SHP77 treated with DMSO at 0.1 percent for 48 hours (cell line): ENCODE measurements around the gene ACBD4.

Experiments
- DNase-seq: peaks from one replicate; lab custom pipeline; 2025; lab: John Stamatoyannopoulos, UW

ACBD4 gene

DNA sequence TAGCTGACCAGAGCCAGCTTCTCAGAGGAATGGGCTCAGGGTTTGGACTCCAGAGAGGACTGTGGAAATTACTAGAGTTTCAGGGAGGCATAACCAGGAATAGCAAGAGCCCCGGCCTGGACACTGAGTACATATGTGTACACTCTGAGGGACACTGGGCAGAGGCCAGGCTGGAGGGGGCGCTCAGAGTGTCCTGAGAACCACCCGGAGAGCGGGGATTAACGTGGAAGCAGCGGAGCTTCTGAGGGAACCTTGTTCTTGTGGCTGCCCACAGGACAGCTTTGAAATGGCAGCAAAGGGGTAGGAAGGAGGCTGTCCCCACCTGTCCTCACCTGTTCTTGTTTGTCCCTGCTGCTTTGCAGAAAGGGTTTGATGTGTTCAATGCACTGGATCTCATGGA lies 31.0 kb upstream of the ACBD4 start:
- no peak for DNase-seq

DNA sequence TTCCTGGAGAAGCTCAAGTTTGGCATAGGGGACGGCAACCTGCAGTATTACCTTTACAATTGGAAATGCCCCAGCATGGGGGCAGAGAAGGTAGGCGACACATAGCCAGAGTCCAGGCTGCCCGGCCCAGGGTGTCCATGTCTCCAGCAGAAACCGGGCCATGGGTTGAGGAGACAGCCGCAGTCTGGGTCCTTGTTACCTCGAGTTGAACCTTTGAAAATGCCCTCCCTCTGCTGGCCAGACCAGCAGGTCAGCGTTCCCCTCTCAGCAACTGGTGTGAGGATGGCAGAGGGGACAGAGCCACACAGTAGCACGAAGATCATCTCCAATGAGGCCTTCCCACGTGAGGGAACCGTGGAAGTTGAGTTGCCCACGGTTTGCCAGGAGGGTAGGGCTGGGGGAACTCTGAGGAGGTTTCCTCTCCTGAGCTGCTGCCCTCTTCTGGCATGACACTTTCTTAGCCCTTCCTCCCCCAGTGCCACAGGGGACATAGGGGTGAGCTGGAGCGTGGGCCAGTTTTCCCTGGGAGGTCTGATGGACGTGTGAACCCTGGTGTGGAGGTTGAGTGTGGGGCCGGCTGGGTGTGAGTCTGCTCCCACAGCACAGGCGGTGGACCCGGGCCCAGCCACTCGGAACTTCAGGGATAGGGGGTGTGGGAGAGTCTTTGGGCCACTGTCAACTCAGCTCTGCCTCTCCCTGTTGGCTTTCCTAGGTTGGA lies 30.4 kb upstream of the ACBD4 start:
- no peak for DNase-seq

DNA sequence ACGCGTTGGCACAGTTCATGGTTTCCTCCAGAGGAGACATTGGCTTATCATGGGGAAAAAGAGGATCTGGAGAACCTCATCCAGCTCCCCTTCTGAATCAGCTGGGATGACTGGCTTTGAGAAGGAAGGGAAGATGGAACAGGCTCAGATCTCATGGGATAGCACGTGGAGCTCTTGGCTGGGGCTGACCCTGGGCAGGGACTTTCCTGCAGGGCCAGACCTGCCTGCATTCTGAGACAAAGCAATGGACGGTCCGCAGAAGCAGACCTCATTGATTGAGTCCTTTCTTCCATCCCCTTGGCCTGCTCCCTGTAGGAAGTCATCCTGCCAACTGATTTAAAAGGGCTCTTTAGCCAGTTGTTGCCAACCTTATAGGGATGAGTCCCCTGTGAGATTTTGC lies 29.4 kb upstream of the ACBD4 start:
- DNase-seq: no peak

- DNase-seq: no peak
Measured at GRCh38 chr17:45106582-45106981, 28.9 kb upstream of the ACBD4 start.

- no peak for DNase-seq
Measured at GRCh38 chr17:45107293-45108010, 28.0 kb upstream of the ACBD4 start.

DNA sequence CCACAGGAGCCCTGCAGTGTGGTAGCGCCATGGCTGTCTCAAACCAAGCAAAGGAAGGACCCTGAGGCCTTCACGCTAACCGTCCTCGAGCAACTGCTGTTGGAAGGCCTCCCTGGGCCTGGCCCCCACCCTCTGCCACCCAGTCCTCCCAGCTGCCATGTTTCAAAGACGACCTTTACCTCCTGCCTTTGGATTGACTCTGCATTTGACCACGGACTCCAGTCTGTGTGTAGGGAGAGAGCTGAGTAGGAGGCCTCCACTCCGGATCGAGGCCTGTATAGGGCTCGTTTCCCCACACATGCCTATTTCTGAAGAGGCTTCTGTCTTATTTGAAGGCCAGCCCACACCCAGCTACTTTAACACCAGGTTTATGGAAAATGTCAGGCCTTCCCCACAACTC lies 27.4 kb upstream of the ACBD4 start:
- no peak for DNase-seq

DNA sequence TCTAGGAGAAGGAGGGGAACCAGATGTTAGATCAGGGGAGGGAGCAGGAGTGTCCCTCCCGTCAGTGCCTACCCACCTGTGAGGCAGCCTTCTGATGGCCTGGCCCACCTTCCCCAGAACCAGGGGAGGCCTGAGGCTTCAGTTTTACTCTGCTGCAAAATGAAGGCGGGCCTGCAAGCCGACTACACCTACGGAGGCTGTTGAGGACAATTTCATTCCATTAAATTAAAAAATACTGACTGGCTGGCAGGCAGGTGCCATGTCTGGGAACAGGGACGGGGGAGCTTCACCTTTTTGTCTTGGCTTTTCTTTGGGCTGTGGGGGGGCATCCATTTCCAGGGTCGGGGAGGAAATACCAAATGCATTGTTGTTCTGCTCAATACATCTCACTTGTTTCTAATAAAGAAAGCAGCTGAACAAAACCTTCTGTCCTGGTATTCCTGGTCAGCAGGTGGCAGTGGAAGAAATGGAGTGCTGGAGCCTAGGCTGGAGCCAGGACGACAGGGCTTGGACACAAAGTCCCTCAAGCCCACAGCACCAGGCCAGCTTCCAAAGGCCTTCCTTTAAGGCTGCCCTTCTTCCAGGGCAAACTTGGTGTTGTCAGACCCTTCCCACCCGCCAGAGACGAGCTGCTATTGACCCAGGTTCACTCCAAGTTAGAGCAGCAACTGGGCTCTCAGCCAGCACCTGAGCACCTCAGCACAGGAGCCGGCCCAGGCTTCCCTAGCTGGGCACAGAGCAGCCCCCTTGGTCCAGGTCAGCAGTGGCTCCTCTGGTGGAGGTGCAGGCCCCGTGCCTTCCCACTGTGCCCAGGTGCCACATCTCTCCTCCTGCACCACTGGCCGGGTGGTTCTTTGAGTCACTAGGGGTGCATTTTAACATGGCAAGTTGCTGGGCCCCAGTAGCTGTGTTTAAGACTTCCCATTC lies 26.6 kb upstream of the ACBD4 start:
- no peak for DNase-seq

DNA sequence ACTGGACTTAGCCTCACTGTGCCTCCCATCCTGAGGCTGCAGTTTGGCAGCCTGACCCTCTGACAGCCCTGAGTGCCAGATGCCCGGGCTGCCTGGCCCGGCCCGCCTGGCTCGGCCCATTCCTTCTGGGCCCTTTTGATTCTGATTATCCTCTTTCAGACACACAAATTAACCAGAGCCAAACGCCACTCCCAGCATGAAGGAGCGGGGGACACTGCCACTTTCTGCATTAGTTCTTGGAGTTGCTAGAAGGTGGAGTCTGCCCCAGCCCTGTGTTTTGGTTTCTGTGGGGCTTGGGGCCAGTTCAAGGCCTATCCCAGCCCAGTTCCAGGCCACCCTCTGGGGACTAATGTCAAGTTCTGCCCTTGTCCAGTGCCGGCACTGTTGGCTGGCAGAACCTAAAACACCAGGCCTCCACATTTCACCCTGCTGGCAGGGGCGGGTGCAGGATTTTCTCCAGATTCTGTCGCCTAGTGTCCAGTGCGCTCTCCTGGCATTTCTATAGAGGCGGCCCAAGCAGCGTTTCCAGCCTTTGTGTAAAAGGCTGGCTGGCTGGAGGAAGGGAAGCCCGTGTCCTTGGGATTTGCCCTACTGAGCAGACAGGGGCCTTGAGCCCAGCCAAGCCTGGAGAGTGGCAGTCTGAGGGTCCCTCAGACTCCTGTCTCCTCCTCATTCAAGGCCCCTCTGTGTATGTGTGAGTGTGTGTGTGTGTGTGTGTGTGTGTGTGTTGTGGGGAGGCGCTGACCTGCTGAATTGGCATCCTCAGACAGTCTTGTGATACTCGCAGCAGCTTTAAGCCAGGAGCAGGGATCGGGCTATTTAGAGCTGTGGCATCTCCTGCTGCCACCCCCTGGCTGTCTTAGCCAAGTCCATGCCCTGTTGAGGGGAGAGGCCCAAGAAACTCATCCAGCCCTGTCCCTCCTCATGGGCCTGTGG lies 24.5 kb upstream of the ACBD4 start:
- DNase-seq: no peak

- DNase-seq: no peak
Measured at GRCh38 chr17:45111850-45112249, 23.6 kb upstream of the ACBD4 start.

GRCh38 chr17:45112559-45113423 lies 22.7 kb upstream of the ACBD4 start:
- DNase-seq: no peak

- DNase-seq: no peak
Measured at GRCh38 chr17:45113424-45113754, 22.1 kb upstream of the ACBD4 start.

- no peak for DNase-seq
Measured at GRCh38 chr17:45114117-45114932, 21.2 kb upstream of the ACBD4 start.

- DNase-seq: no peak
Measured at GRCh38 chr17:45115015-45115625, 20.4 kb upstream of the ACBD4 start.

DNA sequence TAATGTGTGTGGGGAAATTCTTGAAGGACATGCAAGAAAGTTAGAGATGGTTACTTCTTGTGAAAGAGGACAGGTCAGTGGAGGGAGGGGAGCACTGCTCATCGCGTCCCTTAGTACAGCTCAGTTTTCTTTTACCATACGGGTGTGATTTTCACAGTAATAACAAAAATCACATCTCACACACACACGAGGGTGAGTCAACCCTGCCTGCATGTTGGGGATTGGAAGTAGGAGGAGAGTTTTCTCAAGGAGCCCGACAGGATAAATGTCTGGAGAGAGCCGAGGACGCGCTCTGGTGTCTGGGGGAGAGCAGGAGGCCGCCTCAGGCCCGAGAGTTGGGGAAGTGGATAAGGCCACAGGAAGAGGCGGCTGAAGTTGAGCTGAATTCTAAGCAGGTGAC lies 19.6 kb upstream of the ACBD4 start:
- DNase-seq: no peak

DNA sequence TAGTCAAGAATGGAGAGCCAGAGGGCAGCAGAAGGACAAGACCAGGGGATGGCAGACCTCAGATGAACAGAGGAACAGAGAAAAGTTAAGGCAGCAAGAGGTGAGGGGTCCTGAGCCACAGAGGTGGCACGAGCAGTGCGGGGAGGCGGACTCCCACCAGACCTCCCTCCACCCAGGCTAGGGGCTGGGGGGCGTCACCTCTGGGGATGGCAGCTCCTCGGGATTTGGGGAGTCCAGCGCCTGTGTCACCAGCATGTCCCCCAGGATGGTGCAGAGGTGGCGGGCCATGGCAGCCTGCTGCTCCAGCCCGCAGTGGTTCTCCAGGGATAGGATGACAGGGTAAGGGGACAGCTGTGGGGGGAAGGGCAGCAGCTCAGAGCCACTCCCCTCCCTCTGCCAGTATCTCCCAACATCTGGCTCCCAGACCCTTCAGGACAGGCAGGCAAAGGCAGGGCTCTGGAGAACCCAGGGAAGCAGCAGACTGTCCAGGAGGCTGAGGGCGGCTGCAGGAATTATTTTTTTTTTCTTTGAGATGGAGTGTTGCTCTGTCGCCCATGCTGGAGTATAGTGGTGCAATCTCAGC lies 19.0 kb upstream of the ACBD4 start:
- no peak for DNase-seq

DNA sequence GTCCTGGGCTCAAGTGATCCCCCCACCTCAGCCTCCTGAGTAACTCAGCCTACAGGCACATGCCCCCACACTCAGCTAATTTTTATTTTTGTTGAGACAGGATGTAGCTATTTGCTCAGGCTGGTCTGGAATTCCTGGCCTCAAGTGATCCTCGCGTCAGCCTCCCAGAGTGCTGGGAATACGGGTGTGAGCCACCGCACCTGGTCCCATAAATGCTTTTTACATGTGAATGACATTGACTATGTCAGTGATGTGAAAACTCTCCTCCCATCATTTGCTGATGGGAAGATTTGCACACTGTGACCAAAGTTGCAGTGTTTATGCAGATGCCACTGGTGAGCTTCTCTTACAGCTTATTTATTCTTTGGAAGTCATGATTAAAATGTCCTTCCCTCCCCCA lies 18.2 kb upstream of the ACBD4 start:
- DNase-seq: no peak

- no peak for DNase-seq
Measured at GRCh38 chr17:45117848-45118646, 17.4 kb upstream of the ACBD4 start.

DNA sequence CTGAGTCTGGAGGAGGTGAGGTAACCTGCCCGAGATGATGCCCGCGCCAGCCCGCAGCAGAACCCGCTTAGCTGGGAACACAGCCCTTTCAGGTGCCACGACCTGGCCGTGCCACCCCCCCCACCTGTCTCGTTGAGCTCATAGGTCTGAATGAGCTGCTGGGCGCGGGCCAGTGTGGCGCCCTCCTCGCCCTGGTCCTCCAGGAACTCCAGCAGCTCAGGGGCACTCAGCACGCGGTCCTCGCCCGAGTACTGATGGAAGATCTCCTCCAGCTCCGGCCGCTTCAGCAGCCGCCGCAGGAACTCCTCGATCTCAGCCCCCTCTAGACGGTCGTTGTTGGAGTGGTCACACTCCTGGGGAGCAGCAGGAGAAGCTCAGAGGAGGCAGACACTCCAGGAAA lies 16.8 kb upstream of the ACBD4 start:
- no peak for DNase-seq
